HEK293 (cell line): ENCODE measurements around the gene GPR180.

ENCODE experiments used
- CTCF ChIA-PET: fragments of 350-600 bp; formaldehyde crosslinking; extraction: SDS; loops from one replicate; lab custom pipeline; 2021; ENCODE audit warnings: antibody characterized with exemption; lab: Yijun Ruan, JAX
- POLR2A ChIA-PET: fragments of 300-600 bp; formaldehyde crosslinking; extraction: SDS; loops from one replicate; lab custom pipeline; 2020; ENCODE audit warnings: antibody characterized with exemption, inconsistent platforms; lab: Yijun Ruan, JAX
- H3K27ac ChIP-seq: fragments of 200-500 bp; sonication (Bioruptor generic); 2 replicates; pipeline ENCODE4 v1.5.1; 2014; ENCODE audit warnings: low read depth, low read length, control low read depth, inconsistent platforms; ENCODE audit errors: extremely low read depth
- H3K36me3 ChIP-seq, 2 experiments: fragments of 200-500 bp in 1 of 2; sonication (Bioruptor generic) in 1 of 2; 1 replicate in 1 of 2; 2 replicates in 1 of 2; pipeline ENCODE4 v1.5.1; 2014 to 2017; ENCODE audit warnings: inconsistent platforms in 2 of 2, low read length in 2 of 2; ENCODE audit not compliant: control insufficient read depth in 2 of 2, insufficient read depth in 1 of 2
- H3K4me1 ChIP-seq: fragments of 200-500 bp; sonication (Bioruptor generic); 2 replicates; pipeline ENCODE4 v1.5.1; 2014; ENCODE audit warnings: mild to moderate bottlenecking, low read length, inconsistent platforms; ENCODE audit not compliant: control insufficient read depth, insufficient read depth
- H3K4me3 ChIP-seq: 2 replicates; pipeline ENCODE4 v1.5.1; 2011; ENCODE audit warnings: low read depth, mild to moderate bottlenecking, control low read depth, low read length, moderate library complexity
- H3K9me3 ChIP-seq: fragments of 200-500 bp; sonication (Bioruptor generic); 2 replicates; pipeline ENCODE4 v1.5.1; 2014; ENCODE audit warnings: low read depth, low read length, inconsistent platforms; ENCODE audit not compliant: control insufficient read depth, insufficient read depth
- GFI1B ChIP-seq: fragments of 450-650 bp; formaldehyde crosslinking; IDR thresholded peaks from 2 replicates; pipeline ENCODE4 v1.5.1; 2016; ENCODE audit warnings: missing biosample characterization, missing genetic modification characterization
- KLF8 ChIP-seq: fragments of 450-650 bp; formaldehyde crosslinking; IDR thresholded peaks from 2 replicates; pipeline ENCODE4 v1.5.1; 2016; ENCODE audit warnings: missing biosample characterization, missing genetic modification characterization
- ZBTB8A ChIP-seq: fragments of 450-650 bp; formaldehyde crosslinking; IDR thresholded peaks from 2 replicates; pipeline ENCODE4 v1.5.1; 2016; ENCODE audit warnings: missing biosample characterization, missing genetic modification characterization
- ZNF335 ChIP-seq: fragments of 450-650 bp; formaldehyde crosslinking; conservative IDR thresholded peaks from 2 replicates; pipeline ENCODE4 v1.5.1; 2016; ENCODE audit warnings: missing biosample characterization, missing genetic modification characterization
- ZNF514 ChIP-seq: fragments of 450-650 bp; formaldehyde crosslinking; IDR thresholded peaks from 2 replicates; pipeline ENCODE4 v1.5.1; 2016; ENCODE audit warnings: missing biosample characterization, missing genetic modification characterization
- ZNF558 ChIP-seq: fragments of 450-650 bp; formaldehyde crosslinking; IDR thresholded peaks from 2 replicates; pipeline ENCODE4 v1.5.1; 2016; ENCODE audit warnings: missing biosample characterization, missing genetic modification characterization
- ZNF785 ChIP-seq: fragments of 450-650 bp; formaldehyde crosslinking; IDR thresholded peaks from 2 replicates; pipeline ENCODE4 v1.5.1; 2016; ENCODE audit warnings: missing biosample characterization, missing genetic modification characterization
- ZNF792 ChIP-seq: fragments of 450-650 bp; formaldehyde crosslinking; IDR thresholded peaks from 2 replicates; pipeline ENCODE4 v1.5.1; 2016; ENCODE audit warnings: missing biosample characterization, missing genetic modification characterization
- ZSCAN16 ChIP-seq: fragments of 450-650 bp; formaldehyde crosslinking; IDR thresholded peaks from 2 replicates; pipeline ENCODE4 v1.5.1; 2016; ENCODE audit warnings: missing biosample characterization, missing genetic modification characterization
- ZXDB ChIP-seq: fragments of 450-650 bp; formaldehyde crosslinking; IDR thresholded peaks from 2 replicates; pipeline ENCODE4 v1.5.1; 2016; ENCODE audit warnings: missing biosample characterization, missing genetic modification characterization
- TF ChIP-seq, protein P1 (sequence below): IDR thresholded peaks from 2 replicates; pipeline ENCODE4 v1.6.1; 2011; ENCODE audit warnings: mild to moderate bottlenecking, low read depth, low read length, borderline replicate concordance
- TF ChIP-seq, protein P2 (sequence below): fragments of 450-650 bp; formaldehyde crosslinking; IDR thresholded peaks from 2 replicates; pipeline ENCODE4 v1.5.1; 2016; ENCODE audit warnings: missing biosample characterization, missing genetic modification characterization
- TF ChIP-seq, protein P3 (sequence below): fragments of 450-650 bp; formaldehyde crosslinking; IDR thresholded peaks from 2 replicates; pipeline ENCODE4 v1.5.1; 2016; ENCODE audit warnings: missing biosample characterization, missing genetic modification characterization

Gene GPR180

DNA sequence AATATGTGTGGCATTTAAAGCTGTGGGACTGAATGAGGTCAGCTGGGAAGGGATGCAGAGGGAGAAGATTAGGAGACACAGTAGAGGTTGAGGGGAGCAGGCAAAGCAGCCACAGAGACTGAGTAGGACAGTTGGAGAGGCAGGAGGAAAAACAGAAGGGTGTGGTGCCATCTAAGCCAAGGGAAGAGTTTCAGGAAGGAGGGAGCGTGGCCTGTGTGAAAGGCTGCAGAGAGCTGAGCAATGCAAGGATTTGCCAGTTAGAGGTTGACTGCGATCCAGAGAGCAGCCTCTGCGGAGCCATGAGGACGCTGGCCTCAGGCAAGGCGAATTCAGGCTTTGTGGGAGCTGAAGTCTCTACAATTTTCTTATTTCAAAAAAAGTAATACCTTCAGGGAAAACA is 81.8 kb downstream of the GPR180 start:
- TF ChIP-seq ZNF514 (tag by site-specific recombination) (no peak), KLF8 (tag by site-specific recombination) (no peak), ZNF558 (no peak), ZNF335 (tag by site-specific recombination) (no peak), GFI1B (tag by site-specific recombination) (no peak), ZNF785 (tag by site-specific recombination) (no peak), ZNF792 (no peak), ZBTB8A (no peak), ZXDB (tag by site-specific recombination) (no peak), ZSCAN16 (tag by site-specific recombination) (no peak)
- TF ChIP-seq, protein P1, sequence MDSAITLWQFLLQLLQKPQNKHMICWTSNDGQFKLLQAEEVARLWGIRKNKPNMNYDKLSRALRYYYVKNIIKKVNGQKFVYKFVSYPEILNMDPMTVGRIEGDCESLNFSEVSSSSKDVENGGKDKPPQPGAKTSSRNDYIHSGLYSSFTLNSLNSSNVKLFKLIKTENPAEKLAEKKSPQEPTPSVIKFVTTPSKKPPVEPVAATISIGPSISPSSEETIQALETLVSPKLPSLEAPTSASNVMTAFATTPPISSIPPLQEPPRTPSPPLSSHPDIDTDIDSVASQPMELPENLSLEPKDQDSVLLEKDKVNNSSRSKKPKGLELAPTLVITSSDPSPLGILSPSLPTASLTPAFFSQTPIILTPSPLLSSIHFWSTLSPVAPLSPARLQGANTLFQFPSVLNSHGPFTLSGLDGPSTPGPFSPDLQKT, result no peak
- TF ChIP-seq, protein P2, sequence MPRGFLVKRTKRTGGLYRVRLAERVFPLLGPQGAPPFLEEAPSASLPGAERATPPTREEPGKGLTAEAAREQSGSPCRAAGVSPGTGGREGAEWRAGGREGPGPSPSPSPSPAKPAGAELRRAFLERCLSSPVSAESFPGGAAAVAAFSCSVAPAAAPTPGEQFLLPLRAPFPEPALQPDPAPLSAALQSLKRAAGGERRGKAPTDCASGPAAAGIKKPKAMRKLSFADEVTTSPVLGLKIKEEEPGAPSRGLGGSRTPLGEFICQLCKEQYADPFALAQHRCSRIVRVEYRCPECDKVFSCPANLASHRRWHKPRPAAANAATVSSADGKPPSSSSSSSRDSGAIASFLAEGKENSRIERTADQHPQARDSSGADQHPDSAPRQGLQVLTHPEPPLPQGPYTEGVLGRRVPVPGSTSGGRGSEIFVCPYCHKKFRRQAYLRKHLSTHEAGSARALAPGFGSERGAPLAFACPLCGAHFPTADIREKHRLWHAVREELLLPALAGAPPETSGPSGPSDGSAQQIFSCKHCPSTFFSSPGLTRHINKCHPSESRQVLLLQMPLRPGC (tag by site-specific recombination), result no peak
- TF ChIP-seq, protein P3, sequence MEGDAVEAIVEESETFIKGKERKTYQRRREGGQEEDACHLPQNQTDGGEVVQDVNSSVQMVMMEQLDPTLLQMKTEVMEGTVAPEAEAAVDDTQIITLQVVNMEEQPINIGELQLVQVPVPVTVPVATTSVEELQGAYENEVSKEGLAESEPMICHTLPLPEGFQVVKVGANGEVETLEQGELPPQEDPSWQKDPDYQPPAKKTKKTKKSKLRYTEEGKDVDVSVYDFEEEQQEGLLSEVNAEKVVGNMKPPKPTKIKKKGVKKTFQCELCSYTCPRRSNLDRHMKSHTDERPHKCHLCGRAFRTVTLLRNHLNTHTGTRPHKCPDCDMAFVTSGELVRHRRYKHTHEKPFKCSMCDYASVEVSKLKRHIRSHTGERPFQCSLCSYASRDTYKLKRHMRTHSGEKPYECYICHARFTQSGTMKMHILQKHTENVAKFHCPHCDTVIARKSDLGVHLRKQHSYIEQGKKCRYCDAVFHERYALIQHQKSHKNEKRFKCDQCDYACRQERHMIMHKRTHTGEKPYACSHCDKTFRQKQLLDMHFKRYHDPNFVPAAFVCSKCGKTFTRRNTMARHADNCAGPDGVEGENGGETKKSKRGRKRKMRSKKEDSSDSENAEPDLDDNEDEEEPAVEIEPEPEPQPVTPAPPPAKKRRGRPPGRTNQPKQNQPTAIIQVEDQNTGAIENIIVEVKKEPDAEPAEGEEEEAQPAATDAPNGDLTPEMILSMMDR (tag by site-specific recombination), result no peak
- POLR2A ChIA-PET, result no interaction called here
- no peaks in the 10 kb centered on the region for H3K4me1 ChIP-seq
- no peak overlapping the region for H3K4me3 ChIP-seq
- CTCF ChIA-PET, result interaction anchor here (0.6 to 0.7 kb wide), 2 partner anchors 16 to 713 kb away, joined by 4 read pairs; no protein-coding TSS in a partner anchor
- H3K36me3 ChIP-seq, result no peaks in the 10 kb centered on the region
- no peak overlapping the region for H3K27ac ChIP-seq
- H3K9me3 ChIP-seq, result no peaks in the 10 kb centered on the region
